C4-2B (cell line): ENCODE measurements around the gene EFCAB13.

Source experiments
- H3K27ac ChIP-seq: fragments of 450-650 bp; 2 replicates; pipeline ENCODE4 v1.5.1; 2017
- ZFX ChIP-seq: fragments of 450-650 bp; IDR thresholded peaks from 2 replicates; pipeline ENCODE4 v1.6.1; 2017
- TF ChIP-seq, protein P1 (sequence below): fragments of 450-650 bp; conservative IDR thresholded peaks from 2 replicates; pipeline ENCODE4 v1.5.1; 2017; ENCODE audit warnings: mild to moderate bottlenecking

EFCAB13 gene

DNA sequence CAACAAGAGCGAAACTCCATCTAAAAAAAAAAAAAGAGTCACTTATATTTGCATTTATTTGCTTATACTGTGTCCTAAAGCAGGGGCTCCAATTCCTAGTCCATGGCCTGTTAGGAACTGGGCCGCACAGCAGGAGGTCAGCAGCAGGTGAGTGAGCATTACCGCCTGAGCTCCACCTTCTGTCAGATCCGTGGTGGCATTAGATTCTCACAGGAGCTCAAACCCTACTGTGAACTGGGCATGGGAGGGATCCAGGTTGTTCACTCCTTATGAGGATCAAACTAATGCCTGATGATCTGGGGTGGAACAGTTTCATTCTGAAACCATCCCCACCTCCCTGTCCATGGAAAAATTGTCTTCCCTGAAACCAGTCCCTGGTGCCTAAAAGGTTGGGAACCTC lies 45.2 kb upstream of the EFCAB13 start:
- no peak overlapping the region for H3K27ac ChIP-seq
- TF ChIP-seq, protein P1, sequence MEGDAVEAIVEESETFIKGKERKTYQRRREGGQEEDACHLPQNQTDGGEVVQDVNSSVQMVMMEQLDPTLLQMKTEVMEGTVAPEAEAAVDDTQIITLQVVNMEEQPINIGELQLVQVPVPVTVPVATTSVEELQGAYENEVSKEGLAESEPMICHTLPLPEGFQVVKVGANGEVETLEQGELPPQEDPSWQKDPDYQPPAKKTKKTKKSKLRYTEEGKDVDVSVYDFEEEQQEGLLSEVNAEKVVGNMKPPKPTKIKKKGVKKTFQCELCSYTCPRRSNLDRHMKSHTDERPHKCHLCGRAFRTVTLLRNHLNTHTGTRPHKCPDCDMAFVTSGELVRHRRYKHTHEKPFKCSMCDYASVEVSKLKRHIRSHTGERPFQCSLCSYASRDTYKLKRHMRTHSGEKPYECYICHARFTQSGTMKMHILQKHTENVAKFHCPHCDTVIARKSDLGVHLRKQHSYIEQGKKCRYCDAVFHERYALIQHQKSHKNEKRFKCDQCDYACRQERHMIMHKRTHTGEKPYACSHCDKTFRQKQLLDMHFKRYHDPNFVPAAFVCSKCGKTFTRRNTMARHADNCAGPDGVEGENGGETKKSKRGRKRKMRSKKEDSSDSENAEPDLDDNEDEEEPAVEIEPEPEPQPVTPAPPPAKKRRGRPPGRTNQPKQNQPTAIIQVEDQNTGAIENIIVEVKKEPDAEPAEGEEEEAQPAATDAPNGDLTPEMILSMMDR: no peak
- TF ChIP-seq ZFX: no peak

DNA sequence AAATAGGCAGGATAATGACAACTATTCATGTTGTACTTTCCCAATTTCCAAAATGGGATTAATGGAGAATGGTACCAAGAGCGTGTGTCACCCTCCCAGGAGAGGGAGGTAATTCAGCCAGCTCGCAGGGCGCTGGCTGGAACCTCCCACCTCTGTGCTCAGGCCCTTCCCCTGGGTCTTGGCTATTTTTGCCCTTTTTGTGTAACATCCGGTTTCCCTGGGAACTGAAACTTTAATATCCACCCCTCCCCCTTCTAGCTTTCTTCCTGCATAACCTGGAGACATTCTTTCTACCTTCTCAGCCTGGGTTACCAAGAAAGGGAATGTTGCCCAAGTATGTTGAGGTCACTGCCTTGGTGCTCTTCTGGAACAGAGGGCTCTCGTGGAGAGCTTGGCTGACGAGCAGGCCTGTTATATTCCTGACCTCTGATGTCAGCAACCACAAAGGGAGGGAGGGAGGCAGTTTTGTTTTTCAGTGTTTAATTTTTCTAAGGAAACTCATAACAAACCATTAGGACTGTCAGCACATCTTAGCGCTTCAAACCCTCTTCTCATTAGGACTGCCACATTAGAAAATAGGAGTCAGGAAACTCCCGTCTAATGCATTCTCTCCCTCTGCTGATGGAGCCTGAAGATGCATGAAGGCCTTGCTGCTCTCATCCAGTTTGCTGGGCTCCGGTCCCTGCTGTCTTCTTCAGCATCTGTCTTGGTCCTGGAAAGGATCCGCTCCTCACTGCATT lies 44.5 kb upstream of the EFCAB13 start:
- TF ChIP-seq, protein P1: no peak
- H3K27ac ChIP-seq: no peak overlapping the region

DNA sequence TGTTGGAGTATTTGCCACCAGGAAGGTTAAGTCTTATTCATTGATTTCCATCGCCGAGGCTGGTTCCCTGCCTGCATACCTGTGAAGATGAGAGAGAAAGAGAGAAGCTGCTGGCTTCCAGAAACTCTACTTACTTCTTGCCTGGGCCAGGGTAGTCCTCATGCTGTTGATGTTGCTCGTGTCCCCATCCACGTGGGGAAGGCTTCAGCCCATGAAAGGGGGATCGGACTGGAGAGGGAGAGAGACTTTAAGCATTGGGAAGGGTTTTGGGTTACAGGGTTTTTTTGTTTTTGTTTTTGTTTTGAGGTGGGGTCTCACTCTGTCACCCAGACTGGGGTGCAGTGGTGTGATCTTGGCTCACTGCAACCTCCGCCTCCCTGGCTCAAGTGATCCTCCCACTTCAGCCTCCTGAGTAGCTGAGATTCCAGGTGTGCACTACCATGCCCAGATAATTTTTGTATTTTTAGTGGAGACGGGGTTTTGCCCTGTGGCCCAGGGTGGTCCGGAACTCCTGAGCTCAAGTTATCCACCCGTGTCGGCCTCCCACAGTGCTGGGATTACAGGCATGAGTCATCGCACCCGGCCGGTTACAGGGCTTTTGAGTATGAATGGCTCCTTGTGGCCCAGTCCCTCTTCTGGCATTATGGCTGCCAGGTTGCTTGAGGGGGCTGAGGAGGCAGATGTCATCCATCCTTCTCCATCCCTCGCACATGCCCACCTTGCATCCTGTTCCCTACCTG lies 43.5 kb upstream of the EFCAB13 start:
- H3K27ac ChIP-seq: no peak overlapping the region

DNA sequence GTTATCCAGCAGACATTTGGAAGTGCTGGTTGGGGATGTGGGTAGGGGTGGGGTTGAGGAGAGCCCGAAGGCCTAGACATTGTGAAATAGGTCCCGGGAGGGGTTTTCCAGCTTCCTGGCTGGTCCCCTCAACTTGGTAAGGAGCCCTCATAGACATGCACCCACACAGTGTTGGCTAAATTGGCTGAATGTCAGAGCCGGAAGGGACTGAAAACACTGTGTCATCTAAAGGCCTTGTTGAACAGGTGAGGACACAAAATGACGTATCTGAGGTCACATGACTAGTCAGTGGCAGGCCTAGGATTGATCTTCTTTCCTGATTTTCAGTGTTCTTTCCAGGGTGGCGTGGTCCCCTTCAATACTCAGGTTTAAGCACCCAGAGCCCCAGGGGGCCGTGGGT lies 42.5 kb upstream of the EFCAB13 start:
- H3K27ac ChIP-seq: no peak overlapping the region
- no peak for TF ChIP-seq ZFX
- TF ChIP-seq, protein P1: no peak

More for the DNA sequence above, 43.5 kb upstream of the EFCAB13 start:
- no peak for TF ChIP-seq ZFX
- TF ChIP-seq, protein P1: no peak

DNA sequence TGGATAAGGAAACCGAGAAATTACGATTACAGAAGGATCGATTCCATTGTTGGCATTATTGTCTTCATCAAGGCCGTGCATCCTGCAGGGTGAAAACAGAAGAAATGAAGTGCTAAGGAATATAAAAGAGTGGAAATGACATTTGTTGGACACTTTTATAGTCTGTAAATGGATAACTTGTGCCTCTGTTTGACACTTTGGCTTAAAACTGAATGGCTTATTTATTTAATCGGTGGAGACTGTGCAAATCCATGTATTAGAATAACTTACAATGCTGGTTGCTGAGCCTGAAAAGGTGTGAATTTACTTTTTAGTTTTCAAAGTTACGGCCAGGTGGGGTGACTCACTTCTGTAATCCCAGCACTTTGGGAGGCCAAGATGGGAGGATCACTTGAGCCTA lies 38.8 kb upstream of the EFCAB13 start:
- TF ChIP-seq ZFX: no peak
- TF ChIP-seq, protein P1: no peak
- H3K27ac ChIP-seq: no peak overlapping the region

DNA sequence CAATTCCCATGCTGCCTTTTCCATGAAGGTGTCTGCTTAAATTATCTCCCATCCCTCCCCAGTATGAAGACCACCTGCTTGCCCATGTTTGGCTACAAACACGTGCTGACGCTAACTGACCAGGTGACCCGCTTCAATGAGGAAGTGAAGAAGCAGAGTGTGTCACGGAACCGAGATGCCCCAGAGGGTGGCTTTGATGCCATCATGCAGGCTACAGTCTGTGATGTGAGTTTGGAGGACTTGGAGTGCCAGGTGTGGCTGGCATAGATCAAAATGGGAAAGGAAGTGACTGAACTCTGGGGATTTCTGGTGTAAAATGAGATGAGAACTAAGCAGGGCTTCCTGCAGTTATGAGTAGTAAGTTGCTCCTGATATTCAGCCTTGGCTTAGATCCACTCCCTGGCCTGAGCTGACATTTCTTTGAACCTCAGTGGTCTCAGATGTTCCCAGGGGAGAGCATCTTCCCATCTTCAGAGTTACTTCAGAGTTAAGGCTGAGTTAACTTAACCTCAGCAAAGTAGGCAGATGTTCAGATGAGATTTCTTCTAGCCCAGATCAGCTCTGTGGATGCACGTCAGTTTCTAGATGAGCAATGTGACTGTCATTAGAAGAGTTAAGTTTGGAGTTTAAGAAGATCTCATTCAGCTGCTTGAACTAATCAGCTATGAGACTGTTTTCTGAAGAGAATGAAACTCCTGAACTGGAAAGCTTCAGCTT lies 37.4 kb upstream of the EFCAB13 start:
- no peak overlapping the region for H3K27ac ChIP-seq
- TF ChIP-seq, protein P1: no peak
- TF ChIP-seq ZFX: no peak

DNA sequence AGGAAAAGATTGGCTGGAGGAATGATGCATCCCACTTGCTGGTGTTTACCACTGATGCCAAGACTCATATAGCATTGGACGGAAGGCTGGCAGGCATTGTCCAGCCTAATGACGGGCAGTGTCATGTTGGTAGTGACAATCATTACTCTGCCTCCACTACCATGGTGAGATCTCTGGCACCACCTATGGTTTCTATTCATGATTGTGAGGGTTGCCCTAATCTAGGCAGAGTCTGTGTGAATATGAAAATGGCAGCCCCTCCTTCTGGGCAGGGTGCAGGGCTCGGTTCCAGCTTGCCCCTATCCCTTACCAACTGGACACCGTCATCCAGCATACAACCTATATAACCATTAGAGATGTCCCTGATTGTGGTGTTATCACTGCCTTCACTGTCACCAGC lies 36.7 kb upstream of the EFCAB13 start:
- TF ChIP-seq ZFX: no peak
- TF ChIP-seq, protein P1: no peak
- no peak overlapping the region for H3K27ac ChIP-seq
